GM19099 (cell line): ENCODE results near the gene BSN.

Source experiments
- POLR2A ChIP-seq: IDR thresholded peaks from 3 replicates; pipeline ENCODE4 v1.6.1; 2011; ENCODE audit warnings: low read depth; ENCODE audit not compliant: insufficient read length; ENCODE audit errors: extremely low read depth

The BSN gene

DNA sequence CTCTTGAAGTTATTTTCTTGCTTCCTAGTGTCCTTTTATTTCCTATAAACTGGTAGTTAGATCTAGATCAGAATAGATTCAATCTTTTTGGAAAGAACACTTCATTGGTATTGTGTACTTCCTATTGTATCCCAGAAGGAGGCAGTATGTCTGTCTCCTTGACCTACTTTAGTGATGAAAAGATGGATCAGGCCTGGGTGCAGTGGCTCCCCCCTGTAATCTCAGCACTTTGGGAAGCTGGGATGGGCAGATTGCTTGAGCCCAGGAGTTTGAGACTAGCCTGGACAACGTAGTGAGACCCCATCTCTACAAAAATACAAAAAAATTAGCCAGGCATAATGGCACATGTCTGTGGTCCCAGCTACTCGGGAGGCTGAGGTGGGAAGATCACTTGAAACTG is 12.0 kb downstream of the BSN start:
- no peak for TF ChIP-seq POLR2A

DNA sequence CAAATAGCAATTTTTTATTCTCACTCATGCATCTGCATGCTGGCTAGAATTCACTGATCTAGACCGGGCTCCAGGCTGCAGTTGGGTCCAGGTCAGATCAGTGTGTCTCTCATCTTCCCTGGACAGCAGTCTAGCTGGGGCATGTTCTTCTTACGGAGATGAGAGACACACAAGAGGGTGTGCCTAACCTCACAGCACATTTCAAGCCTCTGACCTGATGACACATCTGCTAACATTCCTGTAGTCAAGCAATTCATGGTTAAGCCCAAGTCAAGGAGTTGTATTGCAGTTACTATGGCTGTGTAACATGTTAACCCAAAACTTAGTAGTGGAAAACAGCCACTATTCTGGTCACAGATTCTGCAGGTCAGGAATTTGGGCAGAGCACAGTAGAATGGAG is 13.1 kb downstream of the BSN start:
- no peak for TF ChIP-seq POLR2A

DNA sequence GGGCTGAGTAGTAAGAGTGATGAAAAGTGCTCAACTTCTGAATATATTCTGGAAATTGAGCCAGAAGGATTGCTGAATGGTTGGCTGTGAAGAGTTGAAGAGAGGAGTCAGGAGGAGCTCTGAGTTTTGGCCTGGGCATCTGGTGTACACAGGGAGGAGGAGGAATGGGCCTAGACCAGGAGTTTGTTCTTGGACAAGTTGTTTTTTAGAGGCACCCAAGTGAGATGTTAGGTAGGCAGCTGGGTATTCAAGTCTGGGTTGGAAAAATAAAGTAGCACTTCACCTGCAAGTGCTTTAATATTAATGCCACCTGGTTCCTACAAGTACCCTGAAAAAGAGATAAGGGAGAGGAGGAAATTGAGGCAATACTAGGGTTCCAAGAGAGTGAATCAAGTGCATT is 14.7 kb downstream of the BSN start:
- TF ChIP-seq POLR2A: no peak

DNA sequence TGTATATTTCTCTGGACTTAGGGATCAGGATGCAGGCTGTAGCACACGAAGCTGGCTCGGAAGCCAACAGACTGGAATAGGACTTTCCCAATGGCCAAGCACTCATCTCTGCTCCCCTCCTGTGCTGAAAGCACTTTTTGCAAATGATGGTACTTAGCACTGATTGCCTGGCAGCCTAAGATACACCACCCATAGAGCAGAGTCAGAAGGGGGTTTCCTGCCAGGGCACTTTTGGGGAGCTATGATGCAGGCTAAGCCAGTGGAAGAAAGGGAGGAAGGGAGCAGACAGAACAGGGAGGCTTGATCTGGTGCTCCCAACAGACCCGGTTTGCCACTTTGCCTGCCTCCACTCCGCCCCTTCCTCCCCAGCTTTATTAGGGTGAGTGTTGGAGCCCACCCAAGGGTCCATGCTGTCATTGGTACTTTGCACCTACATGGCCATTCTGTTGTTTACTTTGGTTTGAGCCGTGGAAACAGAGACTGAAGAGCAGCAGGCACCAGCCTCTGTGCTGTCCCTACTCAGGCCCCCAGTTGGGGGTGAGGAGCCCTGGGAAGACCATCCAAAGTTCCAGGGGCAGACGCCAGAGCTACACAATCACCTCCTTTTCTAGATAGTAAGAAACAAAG is 15.9 kb downstream of the BSN start:
- no peak for TF ChIP-seq POLR2A

DNA sequence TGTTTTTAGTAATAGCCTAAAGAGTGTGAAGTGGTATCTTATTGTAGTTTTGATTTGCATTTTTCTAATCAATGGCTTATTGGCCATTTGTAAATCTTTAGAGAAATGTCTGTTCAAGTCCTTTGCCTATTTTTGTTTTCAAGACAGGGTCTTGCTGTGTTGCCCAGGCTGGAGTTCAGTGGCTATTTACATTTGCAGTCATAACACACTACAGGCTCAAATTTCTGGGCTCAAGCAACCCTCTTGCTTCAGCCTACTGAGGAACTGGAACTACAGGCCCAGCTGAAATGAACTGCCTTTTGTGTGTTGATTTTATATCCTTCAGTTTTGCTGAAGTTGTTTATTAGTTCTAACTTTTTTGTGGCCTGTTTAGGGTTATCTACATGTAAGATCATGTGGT is 27.9 kb downstream of the BSN start:
- no peak for TF ChIP-seq POLR2A

DNA sequence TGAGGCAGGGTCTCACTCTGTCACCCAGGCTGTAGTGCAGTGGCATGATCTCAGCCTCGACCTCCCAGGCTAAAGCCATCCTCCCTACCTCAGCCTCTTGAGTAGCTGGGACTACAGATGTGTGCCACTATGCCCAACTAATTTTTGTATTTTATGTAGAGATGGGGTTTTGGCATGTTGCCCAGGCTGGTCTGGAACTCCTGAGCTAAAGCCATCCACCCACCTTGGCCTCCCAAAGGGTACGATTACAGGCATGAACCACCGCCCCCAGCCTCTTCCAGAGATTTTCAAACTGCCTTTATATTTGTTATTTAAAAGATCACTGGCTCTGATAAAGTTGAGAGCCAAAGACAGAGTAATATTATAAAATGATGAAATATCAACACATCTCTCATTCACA is 37.3 kb downstream of the BSN start:
- TF ChIP-seq POLR2A: no peak

DNA sequence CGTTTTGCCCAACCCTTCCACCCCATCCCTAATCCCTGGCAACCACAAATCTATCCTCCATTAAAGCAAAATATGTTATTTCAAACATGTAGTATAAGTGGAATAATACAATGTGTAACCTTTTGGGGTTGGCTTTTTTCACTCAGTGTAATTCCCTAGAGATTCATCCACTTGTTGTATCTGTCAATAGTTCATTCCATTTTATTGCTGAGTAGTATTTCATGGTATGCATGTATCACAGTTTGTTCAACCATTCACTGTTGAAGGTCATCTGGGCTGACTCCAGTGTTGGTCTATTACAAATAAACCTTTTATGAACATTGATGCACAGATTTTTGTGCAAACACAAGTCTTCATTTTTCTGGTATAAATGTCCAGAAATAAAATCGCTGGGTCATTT is 38.8 kb downstream of the BSN start:
- no peak for TF ChIP-seq POLR2A

DNA sequence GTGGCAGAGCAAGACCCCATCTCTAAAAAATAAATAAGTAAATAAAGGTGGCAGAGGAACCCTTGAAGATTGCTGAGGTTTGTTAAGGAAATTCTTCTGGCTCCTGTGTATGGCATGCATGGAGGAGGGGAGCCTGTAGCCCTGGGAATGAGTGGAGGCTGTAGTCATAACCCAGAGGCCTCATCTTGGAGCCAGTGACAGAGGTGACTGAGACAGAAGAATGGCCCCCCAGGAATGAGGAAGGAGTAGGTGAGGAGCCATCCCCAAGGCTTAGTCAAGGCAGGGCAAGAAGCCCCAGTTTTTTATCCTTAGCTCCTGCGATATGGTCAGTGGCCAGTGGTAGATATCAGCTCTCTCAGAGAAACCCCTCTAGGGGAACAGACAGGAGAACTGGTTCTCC is 46.5 kb downstream of the BSN start:
- TF ChIP-seq POLR2A: no peak

DNA sequence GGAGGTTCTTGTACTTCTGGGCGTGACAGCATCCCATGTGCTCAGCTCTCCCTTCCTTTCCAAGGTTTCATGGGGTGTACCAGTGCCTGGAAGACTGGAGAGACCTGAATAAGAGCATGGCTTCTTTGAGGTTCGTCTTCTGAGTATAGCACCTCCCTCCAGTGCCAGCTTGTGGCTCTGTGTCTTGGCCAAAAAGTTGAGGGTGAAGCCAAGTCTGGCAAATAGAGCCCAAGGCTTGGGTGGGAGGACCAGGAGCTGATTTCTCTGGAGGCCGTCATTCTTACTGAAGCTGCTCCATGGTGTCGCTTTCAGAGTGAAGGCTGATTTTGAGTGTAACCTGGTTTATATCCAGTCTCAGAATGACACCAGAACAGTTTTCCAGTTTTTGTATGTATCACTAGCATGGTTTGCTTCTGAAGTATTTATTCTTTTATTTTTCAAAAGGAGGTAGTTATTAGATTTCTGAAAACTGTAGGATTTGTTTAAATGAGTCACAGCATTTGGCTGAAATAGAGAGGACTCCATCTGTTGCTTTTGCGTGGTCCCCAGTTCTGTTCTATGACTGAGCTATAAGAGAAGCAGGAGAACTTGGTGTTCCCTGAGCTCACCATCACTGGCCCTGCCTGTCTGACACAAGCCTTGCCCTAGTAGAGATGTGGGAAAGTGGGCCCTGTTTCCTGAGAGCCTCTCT is 47.2 kb downstream of the BSN start:
- no peak for TF ChIP-seq POLR2A

DNA sequence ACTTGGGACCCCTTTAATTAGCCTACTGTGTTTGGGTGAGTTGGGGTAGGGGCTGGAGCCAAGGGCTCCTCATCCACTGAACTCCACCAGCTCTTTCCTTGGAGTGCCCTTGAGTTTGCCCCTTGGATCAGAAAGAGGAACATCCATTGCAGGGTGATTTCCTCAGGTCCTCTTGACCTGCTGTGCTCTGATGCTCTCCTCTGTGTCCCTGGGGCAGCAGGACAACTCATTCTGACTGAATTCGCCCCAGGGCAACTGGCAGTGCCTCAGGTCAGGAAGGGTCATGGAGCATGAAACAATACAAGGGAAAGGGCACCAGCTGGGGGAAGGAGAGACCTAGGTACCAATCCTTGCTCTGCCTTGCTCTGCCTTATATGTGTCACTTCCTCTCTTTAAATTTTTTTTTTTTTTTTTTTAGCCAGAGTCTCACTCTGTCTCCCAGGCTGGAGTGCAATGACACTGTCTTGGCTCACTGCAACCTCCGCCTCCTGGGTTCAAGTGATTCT is 47.8 kb downstream of the BSN start:
- no peak for TF ChIP-seq POLR2A

DNA sequence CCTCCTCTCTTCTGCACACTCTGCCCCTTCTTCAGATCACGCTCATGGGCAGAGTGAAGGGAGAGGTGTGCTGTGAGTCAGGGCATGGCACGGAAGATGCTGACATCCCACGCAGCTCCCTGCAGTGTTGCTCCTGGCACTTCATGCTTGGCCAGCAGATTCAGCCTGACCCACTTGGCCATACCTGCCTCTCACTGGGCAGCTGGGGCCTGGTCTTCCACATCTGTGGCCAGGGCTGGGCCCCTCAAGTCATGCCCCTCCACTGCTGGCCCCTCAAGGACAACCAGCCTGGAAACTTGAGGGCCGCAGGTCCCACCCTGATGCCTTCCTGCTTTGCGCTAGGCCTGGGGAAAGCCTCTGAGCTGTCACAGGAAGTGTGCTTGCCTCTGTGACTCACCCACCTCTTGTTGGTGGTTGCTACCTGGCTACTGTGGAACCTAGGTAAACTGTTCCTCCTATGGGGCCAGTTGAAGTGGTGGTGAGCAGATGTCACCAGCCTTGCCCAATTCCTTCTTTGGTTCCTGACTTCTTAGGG is 48.7 kb downstream of the BSN start:
- no peak for TF ChIP-seq POLR2A

DNA sequence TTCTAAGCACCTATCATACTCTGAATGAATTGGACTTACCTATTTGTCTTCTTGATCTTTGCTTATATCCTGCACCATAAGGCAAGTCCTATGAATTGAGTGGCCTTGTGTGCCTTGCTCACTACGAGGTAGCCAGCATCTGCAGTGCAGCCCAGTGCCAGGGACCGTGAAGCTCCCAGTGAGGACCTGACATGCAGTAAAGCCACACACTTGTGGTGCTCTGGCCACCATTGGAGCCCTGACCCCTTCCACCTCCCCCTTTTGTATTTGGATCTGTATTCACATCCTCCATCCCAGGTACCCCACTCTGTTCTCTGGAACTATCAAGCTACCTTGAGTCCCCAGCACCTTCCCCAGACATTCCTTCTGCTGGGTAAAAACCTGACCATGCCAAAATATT is 52.1 kb downstream of the BSN start:
- TF ChIP-seq POLR2A: no peak

DNA sequence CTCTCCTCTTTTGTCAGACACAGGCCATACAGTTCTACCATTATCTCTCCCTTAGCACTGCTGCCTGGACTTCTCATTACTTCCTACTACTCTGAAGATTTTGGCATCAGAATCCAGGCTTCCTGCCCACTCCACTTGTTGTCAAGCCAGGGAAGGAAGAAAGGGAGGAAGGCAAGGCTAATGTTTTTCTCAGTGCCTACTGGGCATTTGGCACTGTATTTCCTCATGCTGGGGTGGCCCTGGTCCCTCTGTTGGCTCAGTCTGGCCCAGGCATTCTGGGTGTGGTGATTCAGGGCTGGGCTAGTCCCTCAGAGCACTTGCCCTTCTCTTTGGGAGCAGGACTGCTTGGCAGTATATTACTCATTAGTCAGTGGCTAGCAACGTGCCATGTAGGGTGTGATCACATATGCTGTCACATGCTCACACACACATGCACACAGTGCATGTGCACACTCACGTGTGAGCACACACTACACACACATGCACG is 52.9 kb downstream of the BSN start:
- TF ChIP-seq POLR2A: no peak

DNA sequence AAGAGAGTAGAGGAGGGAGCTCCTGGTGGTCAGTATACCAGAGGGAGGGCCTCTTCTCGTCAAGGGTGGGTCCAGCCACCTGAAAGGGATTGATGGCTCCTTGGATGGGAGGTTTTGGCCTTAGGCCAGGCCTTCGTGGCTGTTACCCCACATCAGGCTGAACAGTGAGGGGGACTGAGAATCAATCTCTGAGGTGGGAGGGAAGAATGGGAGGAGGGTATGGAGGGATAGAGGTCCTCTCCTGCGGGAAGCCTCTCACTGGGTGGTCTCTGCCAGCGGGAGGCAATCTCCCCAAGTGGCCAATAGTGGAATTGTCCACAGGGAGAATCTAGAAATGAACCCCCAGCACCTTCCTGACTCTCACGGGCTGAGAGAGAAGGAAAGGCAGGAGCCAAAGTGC is 53.5 kb downstream of the BSN start:
- no peak for TF ChIP-seq POLR2A

DNA sequence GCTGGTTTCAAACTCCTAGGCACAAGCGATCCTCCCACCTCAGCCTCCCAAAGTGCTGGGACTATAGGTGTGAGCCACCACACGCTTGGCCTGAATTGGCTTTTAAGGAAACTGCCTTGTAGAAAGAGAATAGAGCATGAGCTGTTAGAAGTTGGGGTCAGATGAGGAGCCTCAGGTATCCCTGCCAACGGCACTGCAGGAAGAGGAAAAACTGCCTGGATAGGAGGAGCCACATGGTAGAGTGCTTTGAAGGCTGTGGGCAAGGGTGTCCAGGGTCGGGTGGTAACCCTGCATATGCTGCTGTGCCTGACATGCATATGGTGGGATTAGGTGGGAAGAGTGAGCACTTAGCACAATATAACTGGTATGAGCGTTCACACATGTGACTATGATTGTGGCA is 55.0 kb downstream of the BSN start:
- TF ChIP-seq POLR2A: no peak

DNA sequence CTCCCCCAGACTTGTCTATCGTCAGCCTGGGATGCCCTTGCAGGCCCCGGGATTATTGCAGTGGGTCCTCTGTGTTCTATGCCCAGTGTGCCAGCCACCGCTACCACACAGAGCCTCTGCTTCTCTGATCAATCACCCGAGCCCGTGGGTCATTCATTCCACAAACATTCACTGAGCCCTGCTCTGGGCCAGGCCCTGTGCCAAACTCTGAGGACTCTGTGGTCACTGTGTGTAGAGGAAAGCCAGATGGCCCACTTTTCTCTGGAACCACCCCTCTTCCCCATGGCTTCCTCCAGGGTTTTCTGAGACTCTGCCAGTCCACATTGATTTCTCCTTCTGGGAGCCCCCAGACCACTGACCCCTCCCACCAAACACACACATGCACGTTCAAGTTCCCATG is 55.5 kb downstream of the BSN start:
- TF ChIP-seq POLR2A: no peak
